Measurements from ENCODE around the gene MCF2L. TPM values are rescaled to one million over a fixed set of nuclear protein-coding genes. Genes with fewer than 3 reads are reported as not detected.
A peak's percentile ranks its signal among the peaks of the same experiment; 100 is the strongest.

MCF2L gene
- total RNA-seq, 3 donors from 2014 or later: 33.4 to 77.3 (median 38.6) TPM

DNA sequence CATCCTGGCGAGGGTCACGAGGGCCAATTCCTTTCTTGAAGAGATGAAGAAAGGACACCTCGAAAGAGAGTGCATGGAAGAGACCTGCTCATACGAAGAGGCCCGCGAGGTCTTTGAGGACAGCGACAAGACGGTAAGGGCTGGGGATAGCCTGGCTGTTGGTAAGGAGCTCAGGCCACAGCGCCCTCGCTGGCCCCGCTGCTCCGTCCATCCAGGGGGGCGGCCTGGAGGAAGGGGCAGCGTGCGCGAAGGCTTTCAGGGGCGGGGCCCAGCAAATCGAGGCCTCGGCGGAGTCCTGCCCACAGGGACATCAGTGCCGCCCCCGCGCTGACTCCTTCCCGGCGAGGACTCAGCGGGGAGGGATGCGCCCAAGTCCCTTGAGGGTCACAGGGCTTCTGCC, 160.5 kb downstream of the MCF2L start:
- intact Hi-C loops (cut with DNase I; ENCODE audit: low total_unique reads): no loop called here
- H3K4me1 ChIP-seq: no peaks in the 10 kb centered on the region
- H3K27me3 ChIP-seq: peaks cover 0 to 5% of the 10 kb centered on the region in 2 donors
- H3K9me3 ChIP-seq: no peaks in the 10 kb centered on the region
- TF ChIP-seq, protein P1, sequence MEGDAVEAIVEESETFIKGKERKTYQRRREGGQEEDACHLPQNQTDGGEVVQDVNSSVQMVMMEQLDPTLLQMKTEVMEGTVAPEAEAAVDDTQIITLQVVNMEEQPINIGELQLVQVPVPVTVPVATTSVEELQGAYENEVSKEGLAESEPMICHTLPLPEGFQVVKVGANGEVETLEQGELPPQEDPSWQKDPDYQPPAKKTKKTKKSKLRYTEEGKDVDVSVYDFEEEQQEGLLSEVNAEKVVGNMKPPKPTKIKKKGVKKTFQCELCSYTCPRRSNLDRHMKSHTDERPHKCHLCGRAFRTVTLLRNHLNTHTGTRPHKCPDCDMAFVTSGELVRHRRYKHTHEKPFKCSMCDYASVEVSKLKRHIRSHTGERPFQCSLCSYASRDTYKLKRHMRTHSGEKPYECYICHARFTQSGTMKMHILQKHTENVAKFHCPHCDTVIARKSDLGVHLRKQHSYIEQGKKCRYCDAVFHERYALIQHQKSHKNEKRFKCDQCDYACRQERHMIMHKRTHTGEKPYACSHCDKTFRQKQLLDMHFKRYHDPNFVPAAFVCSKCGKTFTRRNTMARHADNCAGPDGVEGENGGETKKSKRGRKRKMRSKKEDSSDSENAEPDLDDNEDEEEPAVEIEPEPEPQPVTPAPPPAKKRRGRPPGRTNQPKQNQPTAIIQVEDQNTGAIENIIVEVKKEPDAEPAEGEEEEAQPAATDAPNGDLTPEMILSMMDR (IDR thresholded peaks at IDR 0.05): no peak
- TF ChIP-seq POLR2AphosphoS5 (IDR thresholded peaks at IDR 0.05) (no peak), POLR2A (IDR thresholded peaks at IDR 0.05) (no peak)
- peak overlapping the region in 1 of 3 donors; percentile 49 for H3K4me3 ChIP-seq
- H3K36me3 ChIP-seq: no peaks in the 10 kb centered on the region
- H3K27ac ChIP-seq: no peak overlapping the region
- DNase-seq (ENCODE audit: low spot score in 2 of 2): peak in 1 of 2 donors; percentile 19

DNA sequence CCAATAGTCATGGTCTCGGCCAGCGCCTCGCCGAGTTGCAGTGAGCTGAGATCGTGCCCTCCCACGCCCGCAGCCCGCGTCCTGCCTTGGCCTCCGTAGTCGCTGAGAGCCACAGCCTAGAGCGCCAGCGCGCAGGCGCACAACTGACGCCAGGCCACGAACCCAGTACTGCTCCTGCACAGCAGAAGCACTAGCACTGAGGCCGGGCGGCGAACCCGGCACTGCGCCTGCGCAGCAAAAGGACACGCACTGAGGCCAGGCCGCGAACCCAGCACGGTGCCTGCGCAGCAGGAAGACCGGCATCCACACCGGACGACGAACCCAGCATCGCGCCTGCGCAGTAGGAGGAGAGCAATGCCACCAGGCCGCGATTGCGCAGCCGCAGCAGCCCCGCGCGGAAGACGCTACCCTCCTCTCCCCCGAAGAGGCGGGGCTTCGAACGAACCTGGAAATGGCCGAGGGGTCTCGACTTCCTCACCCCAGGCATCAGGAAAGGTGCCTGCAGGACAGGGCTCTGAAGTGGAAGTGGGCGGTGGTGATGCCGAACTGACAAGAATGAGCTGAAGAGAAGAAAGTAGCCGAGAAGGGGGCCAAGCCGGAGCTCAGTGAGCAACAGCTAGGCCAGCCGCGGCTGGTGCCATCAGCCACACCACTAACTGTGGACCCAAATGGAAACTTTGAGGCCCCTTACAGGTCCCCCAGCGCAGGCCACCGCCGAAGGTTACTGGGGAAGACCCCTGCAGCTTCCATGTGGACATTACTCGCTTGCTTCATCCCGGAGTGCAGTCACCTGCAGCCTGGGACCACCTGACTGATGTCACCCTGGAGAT, 161.1 kb downstream of the MCF2L start:
- H3K36me3 ChIP-seq: no peaks in the 10 kb centered on the region
- intact Hi-C loops (cut with DNase I; ENCODE audit: low total_unique reads): no loop called here
- peak overlapping the region in 2 of 3 donors; percentile 37 to 49 for H3K4me3 ChIP-seq
- peak in 1 of 2 donors; percentile 46 for DNase-seq (ENCODE audit: low spot score in 2 of 2)
- no peak overlapping the region for H3K27ac ChIP-seq
- H3K27me3 ChIP-seq: peaks cover 0 to 5% of the 10 kb centered on the region in 2 donors
- H3K4me1 ChIP-seq: no peaks in the 10 kb centered on the region
- H3K9me3 ChIP-seq: no peaks in the 10 kb centered on the region
- TF ChIP-seq, protein P1 (IDR thresholded peaks at IDR 0.05): no peak
- no peak for TF ChIP-seq POLR2A (IDR thresholded peaks at IDR 0.05)
- TF ChIP-seq POLR2AphosphoS5 (IDR thresholded peaks at IDR 0.05): no peak

DNA sequence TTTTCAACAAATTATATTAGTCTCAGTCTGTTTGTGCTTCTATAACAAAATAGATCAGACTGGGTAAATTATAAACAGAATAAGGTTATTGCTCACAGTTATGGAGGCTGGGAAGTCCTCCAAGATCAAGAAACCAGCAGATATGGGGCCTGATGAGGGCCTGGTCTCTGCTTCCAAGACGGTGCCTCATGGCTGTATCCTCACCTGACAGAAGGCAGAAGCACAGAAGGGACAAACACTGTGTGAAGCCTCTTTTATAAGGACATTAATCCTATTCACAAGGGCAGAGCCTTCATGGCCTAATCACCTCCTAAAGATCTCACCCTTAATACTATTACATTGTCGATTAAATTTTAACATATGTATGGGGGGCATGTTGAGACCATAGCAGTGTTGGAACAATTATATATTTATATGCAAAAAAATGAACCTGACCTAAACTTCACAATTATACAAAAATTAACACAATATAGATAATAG, 166.3 kb downstream of the MCF2L start:
- DNase-seq (ENCODE audit: low spot score in 2 of 2): no peak
- intact Hi-C loops (cut with DNase I; ENCODE audit: low total_unique reads): no loop called here
- Histone ChIP-seq H3K27ac (no peak overlapping the region), H3K4me3 (no peak overlapping the region), H3K4me1 (no peaks in the 10 kb centered on the region), H3K9me3 (no peaks in the 10 kb centered on the region), H3K36me3 (no peaks in the 10 kb centered on the region), H3K27me3 (no peaks in the 10 kb centered on the region)
- TF ChIP-seq, protein P1 (IDR thresholded peaks at IDR 0.05): no peak
- no peak for TF ChIP-seq POLR2AphosphoS5 (IDR thresholded peaks at IDR 0.05)
- no peak for TF ChIP-seq POLR2A (IDR thresholded peaks at IDR 0.05)

DNA sequence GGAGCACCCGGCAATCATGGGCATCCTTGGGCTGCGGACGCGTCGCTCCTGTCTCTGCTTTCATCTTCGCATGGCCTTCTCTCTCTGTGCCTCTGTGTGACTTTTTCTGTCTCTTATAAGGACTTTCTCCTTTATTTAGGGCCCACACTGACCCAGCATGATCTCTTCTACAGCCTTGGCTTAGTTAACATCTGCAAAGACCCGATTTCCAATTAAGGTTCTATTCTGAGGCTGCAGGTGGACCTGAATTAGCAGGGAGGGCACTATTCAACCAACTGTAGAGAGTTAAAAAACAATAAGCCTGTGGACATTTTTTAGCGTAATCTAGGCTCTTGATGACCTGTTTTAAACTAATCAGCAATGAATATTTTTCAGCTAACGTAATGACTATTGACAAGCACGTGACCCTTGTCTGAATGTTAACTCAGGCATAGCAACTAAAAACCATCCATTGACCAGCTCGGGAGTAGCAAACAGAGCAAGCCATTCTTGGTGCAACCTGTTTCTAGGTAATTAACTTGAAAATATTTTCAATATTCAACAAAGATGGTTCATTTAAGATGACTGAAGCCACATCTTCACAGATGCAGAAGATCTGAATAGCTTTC, 168.8 kb downstream of the MCF2L start:
- DNase-seq (ENCODE audit: low spot score in 2 of 2): no peak
- TF ChIP-seq POLR2A (IDR thresholded peaks at IDR 0.05): no peak
- no peak for TF ChIP-seq POLR2AphosphoS5 (IDR thresholded peaks at IDR 0.05)
- TF ChIP-seq, protein P1 (IDR thresholded peaks at IDR 0.05): no peak
- intact Hi-C loops (cut with DNase I; ENCODE audit: low total_unique reads): no loop called here
- Histone ChIP-seq H3K9me3 (no peaks in the 10 kb centered on the region), H3K4me3 (no peak overlapping the region), H3K36me3 (no peaks in the 10 kb centered on the region), H3K27me3 (no peaks in the 10 kb centered on the region), H3K27ac (no peak overlapping the region), H3K4me1 (no peaks in the 10 kb centered on the region)

All from breast epithelium (tissue), 4 donors.